ENCODE results near the gene FXYD2.

GRCh38 chr11:117825538-117826189 is 1.1 kb upstream of the FXYD2 start:
- TF ChIP-seq, protein P1, sequence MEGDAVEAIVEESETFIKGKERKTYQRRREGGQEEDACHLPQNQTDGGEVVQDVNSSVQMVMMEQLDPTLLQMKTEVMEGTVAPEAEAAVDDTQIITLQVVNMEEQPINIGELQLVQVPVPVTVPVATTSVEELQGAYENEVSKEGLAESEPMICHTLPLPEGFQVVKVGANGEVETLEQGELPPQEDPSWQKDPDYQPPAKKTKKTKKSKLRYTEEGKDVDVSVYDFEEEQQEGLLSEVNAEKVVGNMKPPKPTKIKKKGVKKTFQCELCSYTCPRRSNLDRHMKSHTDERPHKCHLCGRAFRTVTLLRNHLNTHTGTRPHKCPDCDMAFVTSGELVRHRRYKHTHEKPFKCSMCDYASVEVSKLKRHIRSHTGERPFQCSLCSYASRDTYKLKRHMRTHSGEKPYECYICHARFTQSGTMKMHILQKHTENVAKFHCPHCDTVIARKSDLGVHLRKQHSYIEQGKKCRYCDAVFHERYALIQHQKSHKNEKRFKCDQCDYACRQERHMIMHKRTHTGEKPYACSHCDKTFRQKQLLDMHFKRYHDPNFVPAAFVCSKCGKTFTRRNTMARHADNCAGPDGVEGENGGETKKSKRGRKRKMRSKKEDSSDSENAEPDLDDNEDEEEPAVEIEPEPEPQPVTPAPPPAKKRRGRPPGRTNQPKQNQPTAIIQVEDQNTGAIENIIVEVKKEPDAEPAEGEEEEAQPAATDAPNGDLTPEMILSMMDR (IDR thresholded peaks at IDR 0.05), result no peak
- no peak for TF ChIP-seq POLR2A (IDR thresholded peaks at IDR 0.05)

All from Peyer's patch (tissue), 4 donors.